ENCODE measurements around the gene TMPRSS6. TPM values are rescaled to one million over a fixed set of nuclear protein-coding genes. Genes with fewer than 3 reads are reported as not detected.

The TMPRSS6 gene
- total and polyA plus RNA-seq, 4 donors: 0.09 to 1.0 (median 0.69) TPM

- ATAC-seq (ENCODE audit: insufficient read depth, low FRiP score): no peak
- Histone ChIP-seq H3K9ac (ENCODE audit: insufficient read depth in 1 of 2, low read length in 2 of 2) (no peak overlapping the region), H3K27ac (ENCODE audit: low read depth in 1 of 2, low read length in 1 of 2) (no peak overlapping the region)
Observed at GRCh38 chr22:37126882-37127281, 17.4 kb upstream of the TMPRSS6 start.

GRCh38 chr22:37126383-37126782 is 16.9 kb upstream of the TMPRSS6 start:
- Histone ChIP-seq H3K9ac (ENCODE audit: insufficient read depth in 1 of 2, low read length in 2 of 2) (no peak overlapping the region), H3K4me1 (ENCODE audit: control insufficient read depth in 5 of 5, insufficient read depth in 5 of 5, low read length in 5 of 5) (peaks cover 0 to 4% (median 0%) of the 10 kb centered on the region in 5 donors), H3K4me3 (no peak overlapping the region), H3K27me3 (ENCODE audit: control insufficient read depth in 3 of 3, insufficient read depth in 3 of 3, low read length in 2 of 3) (peaks cover 0 to 2% (median 0%) of the 10 kb centered on the region in 3 donors), H3K9me3 (ENCODE audit: control insufficient read depth in 4 of 4, insufficient read depth in 3 of 4, low read length in 3 of 4) (no peaks in the 10 kb centered on the region), H3K27ac (ENCODE audit: low read depth in 1 of 2, low read length in 1 of 2) (no peak overlapping the region), H3K36me3 (ENCODE audit: control insufficient read depth in 4 of 4, insufficient read depth in 4 of 4, low read length in 4 of 4) (no peaks in the 10 kb centered on the region)
- DNase-seq (no peak), ATAC-seq (ENCODE audit: insufficient read depth, low FRiP score) (no peak)
- TF ChIP-seq CTCF (IDR thresholded peaks at IDR 0.05; ENCODE audit: control extremely low read depth, extremely low read depth): no peak
- 81 to 83% methylated on average over 7 of the region's 7 CpGs for WGBS, 2 donors

More at GRCh38 chr22:37126882-37127281, 17.4 kb upstream of the TMPRSS6 start:
- H3K36me3 ChIP-seq (ENCODE audit: control insufficient read depth in 4 of 4, insufficient read depth in 4 of 4, low read length in 4 of 4): no peaks in the 10 kb centered on the region
- DNase-seq: no peak
- H3K4me1 ChIP-seq (ENCODE audit: control insufficient read depth in 5 of 5, insufficient read depth in 5 of 5, low read length in 5 of 5): peaks cover 0 to 4% (median 0%) of the 10 kb centered on the region in 5 donors
- H3K4me3 ChIP-seq: no peak overlapping the region
- TF ChIP-seq CTCF (IDR thresholded peaks at IDR 0.05; ENCODE audit: control extremely low read depth, extremely low read depth): no peak
- 82 to 86% methylated on average over 5 of the region's 5 CpGs for WGBS, 2 donors
- peaks cover 0 to 2% (median 0%) of the 10 kb centered on the region in 3 donors for H3K27me3 ChIP-seq (ENCODE audit: control insufficient read depth in 3 of 3, insufficient read depth in 3 of 3, low read length in 2 of 3)
- H3K9me3 ChIP-seq (ENCODE audit: control insufficient read depth in 4 of 4, insufficient read depth in 3 of 4, low read length in 3 of 4): no peaks in the 10 kb centered on the region

GRCh38 chr22:37123649-37124048 is 14.1 kb upstream of the TMPRSS6 start:
- WGBS, 2 donors: 85 to 91% methylated on average over 7 of the region's 7 CpGs
- Histone ChIP-seq H3K4me3 (no peak overlapping the region), H3K27ac (ENCODE audit: low read depth in 1 of 2, low read length in 1 of 2) (no peak overlapping the region), H3K27me3 (ENCODE audit: control insufficient read depth in 3 of 3, insufficient read depth in 3 of 3, low read length in 2 of 3) (no peaks in the 10 kb centered on the region), H3K9ac (ENCODE audit: insufficient read depth in 1 of 2, low read length in 2 of 2) (no peak overlapping the region), H3K4me1 (ENCODE audit: control insufficient read depth in 5 of 5, insufficient read depth in 5 of 5, low read length in 5 of 5) (peaks cover 0 to 4% (median 0%) of the 10 kb centered on the region in 5 donors), H3K9me3 (ENCODE audit: control insufficient read depth in 4 of 4, insufficient read depth in 3 of 4, low read length in 3 of 4) (no peaks in the 10 kb centered on the region), H3K36me3 (ENCODE audit: control insufficient read depth in 4 of 4, insufficient read depth in 4 of 4, low read length in 4 of 4) (no peaks in the 10 kb centered on the region)
- TF ChIP-seq CTCF (IDR thresholded peaks at IDR 0.05; ENCODE audit: control extremely low read depth, extremely low read depth): no peak
- no peak for ATAC-seq (ENCODE audit: insufficient read depth, low FRiP score)
- DNase-seq: no peak

GRCh38 chr22:37122598-37123180 is 13.2 kb upstream of the TMPRSS6 start:
- Histone ChIP-seq H3K9ac (ENCODE audit: insufficient read depth in 1 of 2, low read length in 2 of 2) (no peak overlapping the region), H3K4me1 (ENCODE audit: control insufficient read depth in 5 of 5, insufficient read depth in 5 of 5, low read length in 5 of 5) (peaks cover 0 to 4% (median 0%) of the 10 kb centered on the region in 5 donors), H3K36me3 (ENCODE audit: control insufficient read depth in 4 of 4, insufficient read depth in 4 of 4, low read length in 4 of 4) (no peaks in the 10 kb centered on the region), H3K4me3 (no peak overlapping the region), H3K27me3 (ENCODE audit: control insufficient read depth in 3 of 3, insufficient read depth in 3 of 3, low read length in 2 of 3) (no peaks in the 10 kb centered on the region), H3K9me3 (ENCODE audit: control insufficient read depth in 4 of 4, insufficient read depth in 3 of 4, low read length in 3 of 4) (no peaks in the 10 kb centered on the region), H3K27ac (ENCODE audit: low read depth in 1 of 2, low read length in 1 of 2) (no peak overlapping the region)
- no peak for TF ChIP-seq CTCF (IDR thresholded peaks at IDR 0.05; ENCODE audit: control extremely low read depth, extremely low read depth)
- DNase-seq (no peak), ATAC-seq (ENCODE audit: insufficient read depth, low FRiP score) (no peak)
- WGBS, 2 donors: 62 to 87% methylated on average over 3 of the region's 3 CpGs
